Effector CD8-positive, alpha-beta T cell (primary cell): ENCODE data around the gene RPA1.

Experiments used
- DNase-seq: peaks from one replicate; lab custom pipeline; 2025; lab: John Stamatoyannopoulos, UW

Gene RPA1

GRCh38 chr17:1941272-1942065 is 111.7 kb downstream of the RPA1 start:
- no peak for DNase-seq

- no peak for DNase-seq
Observed at GRCh38 chr17:1942066-1942365, 112.2 kb downstream of the RPA1 start.

GRCh38 chr17:1942666-1943435 is 113.0 kb downstream of the RPA1 start:
- DNase-seq = no peak

GRCh38 chr17:1943436-1943831 is 113.6 kb downstream of the RPA1 start:
- DNase-seq = no peak

GRCh38 chr17:1945621-1946020 is 115.8 kb downstream of the RPA1 start:
- DNase-seq = no peak

- no peak for DNase-seq
Observed at GRCh38 chr17:1946021-1946932, 116.5 kb downstream of the RPA1 start.

GRCh38 chr17:1947229-1947742 is 117.5 kb downstream of the RPA1 start:
- no peak for DNase-seq

- no peak for DNase-seq
Observed at GRCh38 chr17:1947743-1948516, 118.1 kb downstream of the RPA1 start.

GRCh38 chr17:1948517-1948825 is 118.7 kb downstream of the RPA1 start:
- no peak for DNase-seq
